GM12878 (cell line): ENCODE data around the gene ABCC3. TPM values are rescaled to one million over a fixed set of nuclear protein-coding genes. Genes with fewer than 3 reads are reported as not detected.

Source experiments
- ATAC-seq: fragments of 200-7000 bp; cut with Tn5 transposase; 3 replicates; pipeline ENCODE4 v1.9.1; 2020; ENCODE audit warnings: mild to moderate bottlenecking, moderate library complexity
- BruUV-seq: library from RNA; stranded (reverse); fragments of 400-500 nt; replicated peaks from 2 replicates; lab custom pipeline; 2021; lab: Mats Ljungman, UMichigan
- CTCF ChIA-PET: fragments of 300-600 bp; sonication (Branson Sonifier 250); formaldehyde crosslinking; extraction: SDS; loops from one replicate; lab custom pipeline; 2021; ENCODE audit warnings: inconsistent platforms; lab: Yijun Ruan, JAX
- POLR2A ChIA-PET: fragments of 350-600 bp; formaldehyde crosslinking; extraction: SDS; loops from one replicate; lab custom pipeline; 2021; ENCODE audit warnings: inconsistent platforms; lab: Charles Lee
- RAD21 ChIA-PET: fragments of 300-600 bp; sonication (Branson Sonifier 250); formaldehyde crosslinking; loops from one replicate; lab custom pipeline; 2023; ENCODE audit warnings: antibody characterized with exemption; ENCODE audit not compliant: unreplicated experiment; lab: Charles Lee
- SMC1A ChIA-PET: fragments of 300-600 bp; sonication (Branson Sonifier 250); formaldehyde crosslinking; loops from one replicate; lab custom pipeline; 2023; ENCODE audit not compliant: unreplicated experiment, uncharacterized antibody; lab: Charles Lee
- DNase-seq: peaks from one replicate; pipeline ENCODE4 v3.0.0-alpha.2; 2011; ENCODE audit warnings: low read depth, low spot score
- FAIRE-seq: peaks from 3 replicates; lab custom pipeline; 2011; peaks lifted over from hg19 to GRCh38; lab: Jason Lieb, UNC
- H2AFZ ChIP-seq: 2 replicates; pipeline ENCODE4 v1.6.0; 2011; ENCODE audit warnings: low read depth, low read length, control low read depth; ENCODE audit not compliant: control insufficient read depth
- H3K27ac ChIP-seq: 2 replicates; pipeline ENCODE4 v1.5.1; 2011; ENCODE audit warnings: control low read depth; ENCODE audit not compliant: control insufficient read depth, insufficient read depth
- H3K27me3 ChIP-seq, 2 experiments: replicated peaks in 1 of 2; 2 replicates each; pipeline versions ENCODE4 v1.6.0 to v1.6.1; 2011; ENCODE audit warnings: low read length in 1 of 2; ENCODE audit not compliant: control insufficient read depth in 2 of 2, insufficient read depth in 2 of 2
- H3K36me3 ChIP-seq, 2 experiments: 2 replicates each; pipeline ENCODE4 v1.5.1; 2011; ENCODE audit warnings: low read length in 1 of 2; ENCODE audit not compliant: control insufficient read depth in 2 of 2, insufficient read depth in 2 of 2
- H3K4me1 ChIP-seq: 2 replicates; pipeline ENCODE4 v1.6.1; 2011; ENCODE audit warnings: mild to moderate bottlenecking, low read length, moderate library complexity, mixed read lengths; ENCODE audit not compliant: control insufficient read depth, insufficient read depth
- H3K4me2 ChIP-seq: 2 replicates; pipeline ENCODE4 v1.6.0; 2011; ENCODE audit warnings: control low read depth; ENCODE audit not compliant: control insufficient read depth, insufficient read depth
- H3K4me3 ChIP-seq: fragments of 200-600 bp; sonication (generic); 2 replicates; pipeline ENCODE4 v1.5.1; 2016
- H3K79me2 ChIP-seq: 2 replicates; pipeline ENCODE4 v1.6.0; 2011; ENCODE audit warnings: low read length; ENCODE audit not compliant: control insufficient read depth, insufficient read depth
- H3K9ac ChIP-seq: 2 replicates; pipeline ENCODE4 v1.8.0; 2011; ENCODE audit warnings: low read length, control low read depth, mixed read lengths; ENCODE audit not compliant: control insufficient read depth, insufficient read depth
- H3K9me3 ChIP-seq: replicated peaks from 3 replicates; pipeline ENCODE4 v1.5.1; 2011; ENCODE audit warnings: mild to moderate bottlenecking, low read length; ENCODE audit not compliant: control insufficient read depth, insufficient read depth
- H4K20me1 ChIP-seq: 2 replicates; pipeline ENCODE4 v1.6.0; 2011; ENCODE audit not compliant: control insufficient read depth, insufficient read depth
- CREB1 ChIP-seq: IDR thresholded peaks from 2 replicates; pipeline ENCODE4 v1.6.1; 2012; ENCODE audit warnings: low read depth, mild to moderate bottlenecking, inconsistent platforms
- FOS ChIP-seq: IDR thresholded peaks from 3 replicates; pipeline ENCODE4 v1.6.1; 2011; ENCODE audit warnings: borderline replicate concordance; ENCODE audit not compliant: insufficient read length; ENCODE audit errors: extremely low read depth
- HCFC1 ChIP-seq: fragments of 150-350 bp; IDR thresholded peaks from 2 replicates; pipeline ENCODE4 v1.6.1; 2014; ENCODE audit warnings: low read length
- IKZF1 ChIP-seq: fragments of 450-650 bp; conservative IDR thresholded peaks from 2 replicates; pipeline ENCODE4 v1.6.1; 2017; ENCODE audit warnings: antibody characterized with exemption, mild to moderate bottlenecking
- SPI1 ChIP-seq: IDR thresholded peaks from 2 replicates; pipeline ENCODE4 v1.6.1; 2011; ENCODE audit warnings: low read depth, mild to moderate bottlenecking, low read length, moderate library complexity, borderline replicate concordance; ENCODE audit not compliant: insufficient read depth
- TAF1 ChIP-seq: IDR thresholded peaks from 2 replicates; pipeline ENCODE4 v1.6.1; 2011; ENCODE audit warnings: mild to moderate bottlenecking, low read depth, low read length, borderline replicate concordance
- ZNF274 ChIP-seq: IDR thresholded peaks from one replicate; pipeline ENCODE4 v1.8.0; 2011; ENCODE audit not compliant: insufficient read length, insufficient read depth
- ZNF384 ChIP-seq: IDR thresholded peaks from 2 replicates; pipeline ENCODE4 v1.6.1; 2012; ENCODE audit warnings: low read depth, mild to moderate bottlenecking, low read length, improper control_type of control experiment, borderline replicate concordance
- WGBS: methylation state at CpG from one replicate; pipeline ENCODE4 v1.1.6; 2016; ENCODE audit warnings: low lambda C conversion rate; ENCODE audit not compliant: insufficient replicate concordance, insufficient coverage; ENCODE audit errors: missing lambda C conversion rate; 5-methylcytosine and 5-hydroxymethylcytosine counted together
- in situ Hi-C: fragments of 300-500 bp; cut with MboI; formaldehyde crosslinking; loops from 9 replicates; pipeline ENCODE4 v1.14.3; 2018; ENCODE audit warnings: mixed read lengths
- intact Hi-C: fragments of 100-400 bp; cut with micrococcal nuclease; formaldehyde crosslinking; loops from one replicate; pipeline ENCODE4 v1.14.2; 2022; ENCODE audit not compliant: unreplicated experiment
- polyA plus RNA-seq, 11 experiments: library from polyadenylated mRNA; depleted of rRNA in 4 of 11; unstranded in 6 of 11; stranded (reverse) in 5 of 11; fragments of >200 nt; fragmentation: Nextera tagmentation in 4 of 11; fragmentation: Illumina TruSeq in 1 of 11; extraction: Ambion mirVana in 4 of 11; extraction: Trizol in 1 of 11; gene quantifications; 1 replicate in 1 of 11; 2 replicates in 10 of 11; pipeline versions ENCODE4 v1.2.1 to v1.2.3, GENCODE V29; 2011 to 2016; ENCODE audit warnings: inconsistent platforms in 2 of 11, missing spikeins in 2 of 11, low read depth in 1 of 11
- total RNA-seq, 4 experiments: library from RNA; depleted of rRNA in 3 of 4; stranded (reverse); fragments of >200 nt in 3 of 4; fragmentation: Illumina TruSeq in 1 of 4; extraction: Trizol in 1 of 4; gene quantifications; 2 replicates each; pipeline versions ENCODE4 v1.2.1 to v1.2.3, GENCODE V29; 2013 to 2021
- TF ChIP-seq, protein P1 (sequence below): IDR thresholded peaks from 2 replicates; pipeline ENCODE4 v1.6.1; 2011; ENCODE audit warnings: borderline replicate concordance, low read depth, mild to moderate bottlenecking, moderate library complexity, low read length; ENCODE audit not compliant: insufficient read depth, poor library complexity, severe bottlenecking

Gene ABCC3
- total and polyA plus RNA-seq, 10 of the 15 experiments (the other 5 are each of a cell fraction or from before 2014, with no cell fraction given) = 0.21 to 2.3 (median 0.71) TPM; not detected in 6

DNA sequence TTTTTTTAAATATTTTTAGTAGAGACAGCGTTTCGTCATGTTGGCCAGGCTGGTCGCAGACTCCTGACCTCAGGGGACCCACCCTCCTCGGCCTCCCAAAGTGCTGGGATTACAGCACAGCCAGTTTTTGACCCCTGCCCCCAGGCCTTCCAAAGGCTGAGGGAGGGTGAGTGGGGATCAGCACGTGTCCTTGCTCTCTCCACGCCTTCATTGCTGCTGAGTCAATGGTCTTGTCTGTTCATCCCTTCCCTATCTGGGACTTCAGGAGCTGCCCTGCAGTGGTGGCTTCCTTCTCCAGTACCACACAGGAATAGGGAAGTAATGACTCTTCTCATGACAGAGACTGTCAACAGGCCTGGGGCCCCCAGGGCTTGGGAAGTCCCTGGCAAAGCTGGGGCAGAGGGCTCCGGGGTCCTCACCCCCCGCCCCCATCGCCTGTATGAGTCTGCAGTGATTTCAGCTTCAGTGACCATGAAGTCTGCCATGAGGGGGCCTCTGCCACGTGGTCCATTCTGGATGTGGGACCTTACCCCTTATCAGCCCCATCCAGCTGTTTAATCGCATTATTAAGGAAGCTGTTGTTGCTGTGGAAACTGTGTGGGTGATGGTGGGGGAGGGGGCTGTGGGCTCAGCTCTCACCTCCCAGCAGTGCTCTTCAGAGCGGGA is 6.1 kb downstream of the ABCC3 start:
- intact Hi-C loops = no loop called here
- no peak for ATAC-seq

DNA sequence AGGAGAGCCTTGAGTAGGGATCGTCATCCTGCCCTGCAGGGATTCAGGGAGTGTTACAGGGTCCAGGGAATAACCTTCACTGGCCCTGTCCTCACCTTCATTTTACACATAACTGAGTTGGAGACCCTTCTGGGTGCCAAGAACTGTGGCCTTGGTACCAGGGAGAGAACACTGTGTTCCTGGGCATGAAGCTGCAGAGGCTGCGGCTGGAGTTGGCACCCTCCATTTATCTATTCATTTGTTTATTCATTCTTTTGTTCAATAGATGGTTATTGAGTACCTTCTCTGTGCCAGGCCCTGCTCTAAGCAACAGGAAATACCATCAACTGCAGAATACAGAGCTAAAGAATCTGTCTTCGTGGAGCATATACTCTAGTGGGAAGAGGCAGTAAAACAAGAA is 6.7 kb downstream of the ABCC3 start:
- Histone ChIP-seq H3K9me3 (no peaks in the 10 kb centered on the region), H3K36me3 (no peaks in the 10 kb centered on the region), H2AFZ (no peak overlapping the region), H3K4me2 (no peak overlapping the region), H3K4me3 (no peak overlapping the region), H3K79me2 (no peaks in the 10 kb centered on the region), H3K27ac (no peak overlapping the region), H3K9ac (no peak overlapping the region), H4K20me1 (no peaks in the 10 kb centered on the region), H3K4me1 (peaks cover 4% of the 10 kb centered on the region; the same call in 1 of the 2 replicates), H3K27me3 (no peaks in the 10 kb centered on the region)
- POLR2A ChIA-PET = interaction anchor here (1.1 kb wide), 1 partner anchor 10 kb away, joined by 3 read pairs; no protein-coding TSS in a partner anchor
- ATAC-seq = no peak
- no peak for DNase-seq
- RAD21 ChIA-PET = interaction anchor here (1.4 to 1.6 kb wide), 2 partner anchors 9 to 10 kb away, joined by 4 to 10 read pairs; no protein-coding TSS in a partner anchor
- FAIRE-seq = no peak
- no peak for TF ChIP-seq ZNF274
- no peak for TF ChIP-seq CREB1
- TF ChIP-seq HCFC1 = no peak
- TF ChIP-seq FOS = no peak
- TF ChIP-seq, protein P1, sequence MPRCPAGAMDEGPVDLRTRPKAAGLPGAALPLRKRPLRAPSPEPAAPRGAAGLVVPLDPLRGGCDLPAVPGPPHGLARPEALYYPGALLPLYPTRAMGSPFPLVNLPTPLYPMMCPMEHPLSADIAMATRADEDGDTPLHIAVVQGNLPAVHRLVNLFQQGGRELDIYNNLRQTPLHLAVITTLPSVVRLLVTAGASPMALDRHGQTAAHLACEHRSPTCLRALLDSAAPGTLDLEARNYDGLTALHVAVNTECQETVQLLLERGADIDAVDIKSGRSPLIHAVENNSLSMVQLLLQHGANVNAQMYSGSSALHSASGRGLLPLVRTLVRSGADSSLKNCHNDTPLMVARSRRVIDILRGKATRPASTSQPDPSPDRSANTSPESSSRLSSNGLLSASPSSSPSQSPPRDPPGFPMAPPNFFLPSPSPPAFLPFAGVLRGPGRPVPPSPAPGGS = no peak
- no peak for TF ChIP-seq TAF1
- no peak for TF ChIP-seq SPI1
- WGBS = 38% methylated on average over 3 of the region's 3 CpGs
- CTCF ChIA-PET = interaction anchor here (1.2 to 7.8 kb wide), 3 partner anchors 9 to 56 kb away, joined by 3 to 70 read pairs (median 4); no protein-coding TSS in a partner anchor
- BruUV-seq = no TSS peak
- in situ Hi-C loops = no loop called here
- SMC1A ChIA-PET = interaction anchor here (0.8 to 1.7 kb wide), 3 partner anchors 9 to 20 kb away, joined by 3 to 5 read pairs (median 3); no protein-coding TSS in a partner anchor
- intact Hi-C loops = no loop called here

More for the DNA sequence above, 6.1 kb downstream of the ABCC3 start:
- 41% methylated on average over 12 of the region's 12 CpGs for WGBS
- Histone ChIP-seq H3K9ac (no peak overlapping the region), H3K9me3 (no peaks in the 10 kb centered on the region), H3K79me2 (no peaks in the 10 kb centered on the region), H3K27ac (no peak overlapping the region), H3K27me3 (no peaks in the 10 kb centered on the region), H3K4me2 (no peak overlapping the region), H2AFZ (no peak overlapping the region), H3K4me3 (no peak overlapping the region), H4K20me1 (no peaks in the 10 kb centered on the region), H3K4me1 (peaks cover 4% of the 10 kb centered on the region; the same call in 1 of the 2 replicates), H3K36me3 (no peaks in the 10 kb centered on the region)
- in situ Hi-C loops = no loop called here
- FAIRE-seq (no peak), DNase-seq (no peak)
- no peak for TF ChIP-seq ZNF384
- TF ChIP-seq IKZF1 = peak; percentile 39
- ChIA-PET SMC1A (interaction anchor here (0.8 to 1.7 kb wide), 4 partner anchors 10 to 53 kb away, joined by 3 to 5 read pairs (median 3); no protein-coding TSS in a partner anchor), POLR2A (interaction anchor here (1.1 kb wide), 1 partner anchor 9 kb away, joined by 3 read pairs; no protein-coding TSS in a partner anchor), RAD21 (interaction anchor here (1.4 to 1.6 kb wide), 2 partner anchors 8 to 10 kb away, joined by 4 to 10 read pairs; no protein-coding TSS in a partner anchor), CTCF (interaction anchor here (1.1 to 7.8 kb wide), 4 partner anchors 8 to 56 kb away, joined by 3 to 70 read pairs (median 4); no protein-coding TSS in a partner anchor)
- no TSS peak for BruUV-seq
